ENCODE results near the gene SDCCAG8. TPM values are rescaled to one million over a fixed set of nuclear protein-coding genes. Genes with fewer than 3 reads are reported as not detected.

SDCCAG8 gene
- total RNA-seq, 1 experiment from 2014 or later: 194 TPM

GRCh38 chr1:243267471-243267880, 11.6 kb downstream of the SDCCAG8 start:
- Histone ChIP-seq H3K9ac (ENCODE audit: low read length) (peak overlapping the region; percentile 42), H3K9me3 (ENCODE audit: low read length) (no peaks in the 10 kb centered on the region), H3K9me2 (replicated peaks; ENCODE audit: low read length) (no peaks in the 10 kb centered on the region), H3K4me2 (ENCODE audit: low read length) (peak overlapping the region; percentile 73), H3K27ac (ENCODE audit: low read length) (peak overlapping the region; percentile 87), H3K79me2 (ENCODE audit: low read length) (peaks cover 37% of the 10 kb centered on the region), H3K4me1 (ENCODE audit: insufficient read depth, low read length) (peaks cover 46% of the 10 kb centered on the region), H3F3A (ENCODE audit: low read length, unreplicated experiment) (peaks cover 18% of the 10 kb centered on the region), H2AFZ (ENCODE audit: low read length) (peak overlapping the region; percentile 62), H3K27me3 (ENCODE audit: low read length) (no peaks in the 10 kb centered on the region), H3K4me3 (ENCODE audit: low read length) (peak overlapping the region; percentile 50), H3K36me3 (ENCODE audit: low read depth, low read length) (peaks cover 11% of the 10 kb centered on the region), H4K20me1 (ENCODE audit: low read length) (no peaks in the 10 kb centered on the region)
- ATAC-seq: peak; percentile 1; the same call in 1 of the 2 replicates
- peak; percentile 51 for DNase-seq
- no TSS peak for BruUV-seq (replicated peaks)
- intact Hi-C loops (cut with micrococcal nuclease): no loop called here
- ChIA-PET POLR2A (ENCODE audit: unreplicated experiment) (no interaction called here), CTCF (no interaction called here)
- no peak for TF ChIP-seq EZH2 (IDR thresholded peaks at IDR 0.05; ENCODE audit: low read length, unreplicated experiment)

- peak overlapping the region; percentile 42 for H3K9ac ChIP-seq (ENCODE audit: low read length)
- peaks cover 11% of the 10 kb centered on the region for H3K36me3 ChIP-seq (ENCODE audit: low read depth, low read length)
- TF ChIP-seq EZH2phosphoT487 (IDR thresholded peaks at IDR 0.05; ENCODE audit: borderline replicate concordance, low read length) (no peak), CTCF (conservative IDR thresholded peaks at IDR 0.05; ENCODE audit: low read depth, low read length) (no peak), EZH2 (IDR thresholded peaks at IDR 0.05; ENCODE audit: low read length, unreplicated experiment) (no peak)
- H3F3A ChIP-seq (ENCODE audit: low read length, unreplicated experiment): peaks cover 18% of the 10 kb centered on the region
- peak overlapping the region; percentile 87 for H3K27ac ChIP-seq (ENCODE audit: low read length)
- intact Hi-C loops (cut with micrococcal nuclease): loop anchor here (1.0 kb wide), 2 partner anchors 13 to 19 kb away; partner anchors contain the start of gene CEP170
- CTCF ChIA-PET: no interaction called here
- H3K79me2 ChIP-seq (ENCODE audit: low read length): peaks cover 37% of the 10 kb centered on the region
- H3K9me3 ChIP-seq (ENCODE audit: low read length): no peaks in the 10 kb centered on the region
- no peaks in the 10 kb centered on the region for H3K27me3 ChIP-seq (ENCODE audit: low read length)
- DNase-seq (peak; percentile 99), ATAC-seq (peak; percentile 88)
- H2AFZ ChIP-seq (ENCODE audit: low read length): peak overlapping the region; percentile 62
- H3K4me1 ChIP-seq (ENCODE audit: insufficient read depth, low read length): peaks cover 46% of the 10 kb centered on the region
- peak overlapping the region; percentile 73 for H3K4me2 ChIP-seq (ENCODE audit: low read length)
- POLR2A ChIA-PET (ENCODE audit: unreplicated experiment): no interaction called here
- no TSS peak for BruUV-seq (replicated peaks)
- no peaks in the 10 kb centered on the region for H3K9me2 ChIP-seq (replicated peaks; ENCODE audit: low read length)
- H4K20me1 ChIP-seq (ENCODE audit: low read length): no peaks in the 10 kb centered on the region
- peak overlapping the region; percentile 50 for H3K4me3 ChIP-seq (ENCODE audit: low read length)
Observed at GRCh38 chr1:243267914-243268653, 12.2 kb downstream of the SDCCAG8 start.

GRCh38 chr1:243268751-243269460, 13.1 kb downstream of the SDCCAG8 start:
- H3K4me1 ChIP-seq (ENCODE audit: insufficient read depth, low read length): peaks cover 43% of the 10 kb centered on the region
- H3K4me3 ChIP-seq (ENCODE audit: low read length): peak overlapping the region; percentile 50
- H3K4me2 ChIP-seq (ENCODE audit: low read length): peak overlapping the region; percentile 73
- H3K27me3 ChIP-seq (ENCODE audit: low read length): no peaks in the 10 kb centered on the region
- intact Hi-C loops (cut with micrococcal nuclease): loop anchor here (1.0 kb wide), 2 partner anchors 14 to 18 kb away; partner anchors contain the start of gene CEP170
- H3K9me3 ChIP-seq (ENCODE audit: low read length): no peaks in the 10 kb centered on the region
- no peaks in the 10 kb centered on the region for H4K20me1 ChIP-seq (ENCODE audit: low read length)
- H3K36me3 ChIP-seq (ENCODE audit: low read depth, low read length): peaks cover 15% of the 10 kb centered on the region
- DNase-seq (peak; percentile 66), ATAC-seq (peak; percentile 46)
- H3K9ac ChIP-seq (ENCODE audit: low read length): peak overlapping the region; percentile 42
- peaks cover 33% of the 10 kb centered on the region for H3K79me2 ChIP-seq (ENCODE audit: low read length)
- H3F3A ChIP-seq (ENCODE audit: low read length, unreplicated experiment): peaks cover 18% of the 10 kb centered on the region
- CTCF ChIA-PET: no interaction called here
- H2AFZ ChIP-seq (ENCODE audit: low read length): peak overlapping the region; percentile 62; the same call in 1 of the 2 replicates
- no peaks in the 10 kb centered on the region for H3K9me2 ChIP-seq (replicated peaks; ENCODE audit: low read length)
- H3K27ac ChIP-seq (ENCODE audit: low read length): peak overlapping the region; percentile 87
- POLR2A ChIA-PET (ENCODE audit: unreplicated experiment): no interaction called here
- BruUV-seq (replicated peaks): no TSS peak
- no peak for TF ChIP-seq CTCF (conservative IDR thresholded peaks at IDR 0.05; ENCODE audit: low read depth, low read length)
- TF ChIP-seq EZH2 (IDR thresholded peaks at IDR 0.05; ENCODE audit: low read length, unreplicated experiment): no peak
- no peak for TF ChIP-seq EZH2phosphoT487 (IDR thresholded peaks at IDR 0.05; ENCODE audit: borderline replicate concordance, low read length)
